H9 (cell line): ENCODE measurements around the gene AOC1. TPM values are rescaled to one million over a fixed set of nuclear protein-coding genes. Genes with fewer than 3 reads are reported as not detected.

Source experiments
- DNase-seq: peaks from one replicate; pipeline ENCODE4 v3.0.0-alpha.2; 2017
- H2AFZ ChIP-seq: one replicate; pipeline ENCODE4 v1.6.1; 2013; ENCODE audit warnings: mild to moderate bottlenecking, low read length, control low read depth, moderate library complexity
- H2AK5ac ChIP-seq: 2 replicates; pipeline ENCODE4 v1.6.1; 2013; ENCODE audit warnings: low read length, control low read depth, mixed read lengths; ENCODE audit not compliant: insufficient read length
- H2BK120ac ChIP-seq: one replicate; pipeline ENCODE4 v1.6.1; 2013; ENCODE audit warnings: low read depth, mild to moderate bottlenecking, low read length, control low read depth, inconsistent platforms; ENCODE audit not compliant: poor library complexity, severe bottlenecking
- H2BK12ac ChIP-seq: 2 replicates; pipeline ENCODE4 v1.6.1; 2013; ENCODE audit warnings: low read length, control low read depth, mixed read lengths, low read depth; ENCODE audit not compliant: insufficient read length
- H2BK15ac ChIP-seq: 2 replicates; pipeline ENCODE4 v1.6.1; 2013; ENCODE audit warnings: low read depth, low read length, control low read depth
- H2BK20ac ChIP-seq: one replicate; pipeline ENCODE4 v1.6.1; 2013; ENCODE audit warnings: low read depth, mild to moderate bottlenecking, low read length, control low read depth, inconsistent platforms; ENCODE audit not compliant: poor library complexity, severe bottlenecking
- H2BK5ac ChIP-seq: 2 replicates; pipeline ENCODE4 v1.6.1; 2013; ENCODE audit warnings: low read length, control low read depth, mixed read lengths; ENCODE audit not compliant: insufficient read length
- H3K14ac ChIP-seq: 2 replicates; pipeline ENCODE4 v1.6.1; 2013; ENCODE audit warnings: low read length, control low read depth; ENCODE audit not compliant: insufficient read depth
- H3K18ac ChIP-seq: 2 replicates; pipeline ENCODE4 v1.6.1; 2013; ENCODE audit warnings: low read depth, mild to moderate bottlenecking, mixed read lengths, low read length, control low read depth; ENCODE audit not compliant: insufficient read length
- H3K23ac ChIP-seq: 2 replicates; pipeline ENCODE4 v1.6.1; 2013; ENCODE audit warnings: low read length, control low read depth, mixed read lengths, low read depth; ENCODE audit not compliant: insufficient read length
- H3K23me2 ChIP-seq: 2 replicates; pipeline ENCODE4 v1.6.1; 2013; ENCODE audit warnings: low read depth, mild to moderate bottlenecking, mixed read lengths, low read length, control low read depth; ENCODE audit not compliant: insufficient read length, poor library complexity, severe bottlenecking
- H3K27ac ChIP-seq: 2 replicates; pipeline ENCODE4 v1.5.1; 2013; ENCODE audit warnings: low read length, control low read depth, mixed read lengths, low read depth; ENCODE audit not compliant: insufficient read length
- H3K27me3 ChIP-seq: 2 replicates; pipeline ENCODE4 v1.6.1; 2013; ENCODE audit warnings: low read length, control low read depth, inconsistent platforms; ENCODE audit not compliant: insufficient read depth
- H3K4ac ChIP-seq: 2 replicates; pipeline ENCODE4 v1.6.1; 2013; ENCODE audit warnings: low read depth, mild to moderate bottlenecking, control low read depth, inconsistent platforms, low read length, moderate library complexity
- H3K4me1 ChIP-seq: 2 replicates; pipeline ENCODE4 v1.6.1; 2013; ENCODE audit warnings: low read length, control low read depth, inconsistent platforms; ENCODE audit not compliant: insufficient read depth
- H3K4me2 ChIP-seq: 2 replicates; pipeline ENCODE4 v1.6.1; 2013; ENCODE audit warnings: low read length, control low read depth, mixed read lengths; ENCODE audit not compliant: insufficient read length, insufficient read depth
- H3K56ac ChIP-seq: 2 replicates; pipeline ENCODE4 v1.6.1; 2013; ENCODE audit warnings: low read depth, mild to moderate bottlenecking, mixed read lengths, low read length, control low read depth; ENCODE audit not compliant: insufficient read length
- H3K79me1 ChIP-seq: 2 replicates; pipeline ENCODE4 v1.6.1; 2013; ENCODE audit warnings: low read depth, mild to moderate bottlenecking, moderate library complexity, low read length, control low read depth, inconsistent platforms; ENCODE audit not compliant: insufficient read depth, poor library complexity, severe bottlenecking
- H3K79me2 ChIP-seq: 2 replicates; pipeline ENCODE4 v1.6.1; 2013; ENCODE audit warnings: low read length, control low read depth, inconsistent platforms; ENCODE audit not compliant: insufficient read depth
- H3K9ac ChIP-seq: 2 replicates; pipeline ENCODE4 v1.6.1; 2013; ENCODE audit warnings: low read length, control low read depth, mixed read lengths; ENCODE audit not compliant: insufficient read length; ENCODE audit errors: extremely low read depth
- H3K9me3 ChIP-seq: one replicate; pipeline ENCODE4 v1.6.1; 2013; ENCODE audit warnings: low read depth, low read length, inconsistent platforms; ENCODE audit not compliant: control insufficient read depth
- H3T11ph ChIP-seq: one replicate; pipeline ENCODE4 v1.6.1; 2013; ENCODE audit warnings: mild to moderate bottlenecking, low read length, control low read depth, inconsistent platforms
- H4K20me1 ChIP-seq: one replicate; pipeline ENCODE4 v1.6.1; 2013; ENCODE audit not compliant: control insufficient read depth, insufficient read length, insufficient read depth
- H4K5ac ChIP-seq: 2 replicates; pipeline ENCODE4 v1.6.1; 2013; ENCODE audit warnings: low read depth, mild to moderate bottlenecking, mixed read lengths, low read length, control low read depth; ENCODE audit not compliant: insufficient read length
- H4K8ac ChIP-seq: replicated peaks from 2 replicates; pipeline ENCODE4 v1.6.1; 2013; ENCODE audit warnings: low read length, control low read depth, mixed read lengths, low read depth; ENCODE audit not compliant: insufficient read length
- H4K91ac ChIP-seq: 2 replicates; pipeline ENCODE4 v1.6.1; 2013; ENCODE audit warnings: low read depth, mild to moderate bottlenecking, moderate library complexity, mixed read lengths, low read length, control low read depth; ENCODE audit not compliant: insufficient read length
- H3K27ac Mint-ChIP-seq, 3 experiments: 2 replicates in 2 of 3; 3 replicates in 1 of 3; pipeline ENCODE4 v1.8.0; 2020 to 2021; ENCODE audit warnings: mixed read lengths in 3 of 3, mild to moderate bottlenecking in 1 of 3, moderate library complexity in 1 of 3
- H3K27me3 Mint-ChIP-seq: 2 replicates; pipeline ENCODE4 v1.8.0; 2021; ENCODE audit warnings: low read depth, mild to moderate bottlenecking, moderate library complexity, mixed read lengths
- H3K36me3 Mint-ChIP-seq, 3 experiments: 2 replicates in 2 of 3; 3 replicates in 1 of 3; pipeline ENCODE4 v1.8.0; 2020 to 2021; ENCODE audit warnings: low read depth in 3 of 3, mixed read lengths in 3 of 3; ENCODE audit not compliant: insufficient read depth in 1 of 3
- H3K4me1 Mint-ChIP-seq, 2 experiments: 2 replicates each; pipeline ENCODE4 v1.8.0; 2020; ENCODE audit warnings: mixed read lengths in 2 of 2
- H3K4me3 Mint-ChIP-seq, 2 experiments: 2 replicates in 1 of 2; 3 replicates in 1 of 2; pipeline ENCODE4 v1.8.0; 2020 to 2021; ENCODE audit warnings: mild to moderate bottlenecking in 2 of 2, mixed read lengths in 2 of 2, moderate library complexity in 1 of 2
- H3K9me3 Mint-ChIP-seq, 2 experiments: 2 replicates in 1 of 2; 3 replicates in 1 of 2; pipeline ENCODE4 v1.8.0; 2020; ENCODE audit warnings: mild to moderate bottlenecking in 2 of 2, mixed read lengths in 2 of 2, moderate library complexity in 1 of 2
- CTCF ChIP-seq: fragments of 200-600 bp; sonication (generic); conservative IDR thresholded peaks from 3 replicates; pipeline ENCODE4 v1.8.0; 2021; ENCODE audit warnings: antibody characterized with exemption, mild to moderate bottlenecking
- WGBS: extraction: QIAGEN DNeasy Blood & Tissue Kit; methylation state at CpG from one replicate; pipeline ENCODE4 v1.1.7; 2013; ENCODE audit warnings: missing lambda C conversion rate, low lambda C conversion rate, mixed read lengths; ENCODE audit not compliant: insufficient read length; ENCODE audit errors: extremely low coverage; 5-methylcytosine and 5-hydroxymethylcytosine counted together
- total RNA-seq: library from RNA; stranded (reverse); gene quantifications from 2 replicates; pipeline ENCODE4 v1.2.1, GENCODE V29; 2021

Gene AOC1
- total RNA-seq, 1 experiment from 2014 or later, result 0.28 TPM

GRCh38 chr7:150862356-150862755, 10.0 kb downstream of the AOC1 start:
- no peak overlapping the region for H4K8ac ChIP-seq
- no peak overlapping the region for H3K27ac Mint-ChIP-seq
- no CpG with 5 or more reads among the region's 6 CpGs for WGBS

More at GRCh38 chr7:150862356-150862755, 10.0 kb downstream of the AOC1 start:
- Histone ChIP-seq H3K23ac (no peak overlapping the region), H2AK5ac (no peak overlapping the region), H3K18ac (no peak overlapping the region), H3K79me2 (no peaks in the 10 kb centered on the region), H4K91ac (no peak overlapping the region), H3T11ph (no peak overlapping the region), H3K14ac (no peak overlapping the region), H3K56ac (no peak overlapping the region), H3K23me2 (no peaks in the 10 kb centered on the region), H2AFZ (no peak overlapping the region), H2BK5ac (no peak overlapping the region), H3K4ac (no peak overlapping the region), H3K9ac (no peak overlapping the region), H3K4me1 (no peaks in the 10 kb centered on the region), H3K9me3 (no peaks in the 10 kb centered on the region), H2BK15ac (no peak overlapping the region), H4K5ac (no peak overlapping the region), H3K27ac (no peak overlapping the region), H3K27me3 (no peaks in the 10 kb centered on the region), H3K79me1 (no peaks in the 10 kb centered on the region), H2BK20ac (no peak overlapping the region), H2BK120ac (no peak overlapping the region), H3K4me2 (no peak overlapping the region), H4K20me1 (no peaks in the 10 kb centered on the region), H2BK12ac (no peak overlapping the region)
- Mint-ChIP-seq H3K27me3 (peaks cover 18% of the 10 kb centered on the region), H3K36me3 (peaks cover 0 to 6% (median 0%) of the 10 kb centered on the region in 3 experiments; a peak in 3 of 7 replicates), H3K4me1 (peaks cover 6 to 19% of the 10 kb centered on the region in 2 experiments; a peak in 3 of 4 replicates), H3K9me3 (peaks cover 2 to 6% of the 10 kb centered on the region in 2 experiments; a peak in 3 of 5 replicates), H3K4me3 (no peak overlapping the region)
- no peak for DNase-seq
- TF ChIP-seq CTCF, result no peak
